HG03045 (cell line): ENCODE data around the gene SLC19A1.

ENCODE experiments used
- ATAC-seq: cut with Tn5 transposase; IDR thresholded peaks from one replicate; pipeline ENCODE4 v1.9.1; 2021; ENCODE audit warnings: mild to moderate bottlenecking, moderate library complexity; ENCODE audit not compliant: unreplicated experiment

Gene SLC19A1

GRCh38 chr21:45457161-45457831 is 84.9 kb downstream of the SLC19A1 start:
- ATAC-seq = no peak

GRCh38 chr21:45456584-45457160 is 85.6 kb downstream of the SLC19A1 start:
- ATAC-seq = no peak

- no peak for ATAC-seq
These were observed 86.3 kb downstream of the SLC19A1 start for GRCh38 chr21:45455674-45456583.

GRCh38 chr21:45454926-45455673 is 87.1 kb downstream of the SLC19A1 start:
- ATAC-seq = no peak

GRCh38 chr21:45454060-45454925 is 87.9 kb downstream of the SLC19A1 start:
- ATAC-seq = no peak

- ATAC-seq = no peak
These were observed 88.8 kb downstream of the SLC19A1 start for GRCh38 chr21:45453308-45453950.

GRCh38 chr21:45452696-45453307 is 89.4 kb downstream of the SLC19A1 start:
- no peak for ATAC-seq

- ATAC-seq = no peak
These were observed 90.5 kb downstream of the SLC19A1 start for GRCh38 chr21:45451771-45452182.

GRCh38 chr21:45451091-45451740 is 91.0 kb downstream of the SLC19A1 start:
- no peak for ATAC-seq

- ATAC-seq = no peak
These were observed 91.7 kb downstream of the SLC19A1 start for GRCh38 chr21:45450423-45451090.

GRCh38 chr21:45449658-45450422 is 92.4 kb downstream of the SLC19A1 start:
- ATAC-seq = no peak

GRCh38 chr21:45448810-45449657 is 93.2 kb downstream of the SLC19A1 start:
- no peak for ATAC-seq

- no peak for ATAC-seq
These were observed 93.9 kb downstream of the SLC19A1 start for GRCh38 chr21:45448283-45448809.
